ENCODE measurements around the gene GNG7.

The GNG7 gene

DNA sequence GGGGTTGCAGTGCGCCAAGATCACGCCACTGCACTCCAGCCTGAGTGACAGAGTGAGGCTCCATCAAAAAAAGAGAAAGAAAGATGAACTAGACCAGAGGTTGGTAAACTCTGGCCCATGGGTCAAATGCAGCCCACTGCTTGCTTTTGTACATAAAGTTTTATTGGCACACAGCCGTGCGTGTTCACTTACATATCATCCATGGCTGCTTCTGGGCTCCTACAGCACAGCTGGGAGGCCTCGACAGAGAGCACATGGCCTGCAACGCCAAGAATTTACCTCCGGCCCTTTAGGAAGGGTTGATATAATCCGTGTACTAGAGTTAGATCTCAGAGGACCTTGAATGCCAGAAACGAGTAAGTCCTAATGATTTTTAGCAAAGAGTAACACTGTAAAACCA is 46.0 kb downstream of the GNG7 start:
- no peaks in the 10 kb centered on the region for H3K79me2 ChIP-seq (ENCODE audit: low read length)
- no peak overlapping the region for H3K4me2 ChIP-seq (ENCODE audit: low read depth, low read length)
- H3K4me1 ChIP-seq (ENCODE audit: low read length), result no peaks in the 10 kb centered on the region
- DNase-seq, result no peak
- no peak overlapping the region for H2AFZ ChIP-seq (ENCODE audit: low read length)
- no peaks in the 10 kb centered on the region for H3K9me3 ChIP-seq (replicated peaks; ENCODE audit: insufficient read depth, low read length)
- H3K27ac ChIP-seq (ENCODE audit: low read length), result no peak overlapping the region
- H3K27me3 ChIP-seq (replicated peaks; ENCODE audit: insufficient read depth, low read length), result no peaks in the 10 kb centered on the region
- H3K9ac ChIP-seq (ENCODE audit: low read length), result no peak overlapping the region
- H3K4me3 ChIP-seq (ENCODE audit: low read length), result no peak overlapping the region
- no peaks in the 10 kb centered on the region for H3K36me3 ChIP-seq (replicated peaks; ENCODE audit: insufficient read depth, low read length)
- no peaks in the 10 kb centered on the region for H3K9me2 ChIP-seq (replicated peaks; ENCODE audit: insufficient read depth, low read length)
- TF ChIP-seq EZH2phosphoT487 (IDR thresholded peaks at IDR 0.05; ENCODE audit: low read length) (no peak), EZH2 (optimal IDR thresholded peaks at IDR 0.05; ENCODE audit: low read depth, low read length) (no peak)
- TF ChIP-seq, protein P1, sequence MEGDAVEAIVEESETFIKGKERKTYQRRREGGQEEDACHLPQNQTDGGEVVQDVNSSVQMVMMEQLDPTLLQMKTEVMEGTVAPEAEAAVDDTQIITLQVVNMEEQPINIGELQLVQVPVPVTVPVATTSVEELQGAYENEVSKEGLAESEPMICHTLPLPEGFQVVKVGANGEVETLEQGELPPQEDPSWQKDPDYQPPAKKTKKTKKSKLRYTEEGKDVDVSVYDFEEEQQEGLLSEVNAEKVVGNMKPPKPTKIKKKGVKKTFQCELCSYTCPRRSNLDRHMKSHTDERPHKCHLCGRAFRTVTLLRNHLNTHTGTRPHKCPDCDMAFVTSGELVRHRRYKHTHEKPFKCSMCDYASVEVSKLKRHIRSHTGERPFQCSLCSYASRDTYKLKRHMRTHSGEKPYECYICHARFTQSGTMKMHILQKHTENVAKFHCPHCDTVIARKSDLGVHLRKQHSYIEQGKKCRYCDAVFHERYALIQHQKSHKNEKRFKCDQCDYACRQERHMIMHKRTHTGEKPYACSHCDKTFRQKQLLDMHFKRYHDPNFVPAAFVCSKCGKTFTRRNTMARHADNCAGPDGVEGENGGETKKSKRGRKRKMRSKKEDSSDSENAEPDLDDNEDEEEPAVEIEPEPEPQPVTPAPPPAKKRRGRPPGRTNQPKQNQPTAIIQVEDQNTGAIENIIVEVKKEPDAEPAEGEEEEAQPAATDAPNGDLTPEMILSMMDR (IDR thresholded peaks at IDR 0.05; ENCODE audit: low read length), result no peak
- no peaks in the 10 kb centered on the region for H3F3A ChIP-seq (ENCODE audit: insufficient read depth, low read length)
- no peaks in the 10 kb centered on the region for H4K20me1 ChIP-seq (ENCODE audit: insufficient read depth, low read length)

DNA sequence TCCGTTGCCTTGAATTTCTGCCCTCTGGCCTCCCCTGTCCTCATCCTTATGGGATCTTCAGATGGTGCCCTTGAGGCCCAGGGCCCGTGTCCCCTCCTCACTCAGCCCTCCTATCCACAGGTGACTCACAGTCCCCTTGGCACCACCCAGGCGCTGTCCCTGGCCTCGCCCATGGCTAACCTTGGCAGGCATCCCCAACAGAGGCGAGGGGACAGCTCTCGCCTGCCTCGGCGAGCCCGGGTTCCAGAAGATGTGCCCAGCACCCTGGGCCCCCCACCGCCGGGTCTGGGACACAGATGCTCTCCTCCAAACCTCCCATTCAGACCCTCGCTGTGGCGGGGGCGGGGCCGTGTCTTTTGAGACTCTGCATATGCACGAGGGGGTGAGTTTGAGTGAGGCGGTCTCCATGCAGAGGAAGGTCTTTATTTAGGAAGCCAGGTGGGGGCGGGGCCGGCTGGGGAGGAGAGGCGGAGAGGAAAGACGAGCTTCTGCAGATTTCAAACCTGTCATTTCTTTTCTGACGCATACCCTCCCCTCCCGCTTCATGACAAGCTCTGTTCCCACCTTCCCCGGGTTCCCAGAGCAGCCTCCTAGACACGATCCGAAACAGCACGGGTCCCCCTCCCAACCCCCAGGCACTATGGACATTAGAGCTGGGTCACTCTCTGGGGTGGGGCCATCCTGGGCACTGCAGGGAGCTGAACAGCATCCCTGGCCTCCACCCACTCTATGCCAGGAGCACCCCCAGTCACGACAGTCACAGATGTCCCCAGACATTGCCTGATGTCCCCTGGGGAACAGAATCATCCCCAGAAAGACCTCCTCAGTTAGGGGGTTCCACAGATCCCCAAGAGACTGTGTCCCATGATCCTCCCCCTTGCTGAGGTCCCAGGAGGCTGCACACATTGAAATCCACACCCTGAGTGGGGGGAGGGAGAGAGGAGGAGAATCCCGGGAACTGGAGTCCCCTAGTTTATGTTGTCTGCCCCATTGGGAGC is 48.5 kb downstream of the GNG7 start:
- no peak overlapping the region for H2AFZ ChIP-seq (ENCODE audit: low read length)
- H3K27ac ChIP-seq (ENCODE audit: low read length), result no peak overlapping the region
- H3F3A ChIP-seq (ENCODE audit: insufficient read depth, low read length), result no peaks in the 10 kb centered on the region
- no peaks in the 10 kb centered on the region for H3K4me1 ChIP-seq (ENCODE audit: low read length)
- no peak overlapping the region for H3K4me2 ChIP-seq (ENCODE audit: low read depth, low read length)
- no peaks in the 10 kb centered on the region for H4K20me1 ChIP-seq (ENCODE audit: insufficient read depth, low read length)
- no peak overlapping the region for H3K4me3 ChIP-seq (ENCODE audit: low read length)
- no peaks in the 10 kb centered on the region for H3K79me2 ChIP-seq (ENCODE audit: low read length)
- H3K9me3 ChIP-seq (replicated peaks; ENCODE audit: insufficient read depth, low read length), result no peaks in the 10 kb centered on the region
- no peaks in the 10 kb centered on the region for H3K27me3 ChIP-seq (replicated peaks; ENCODE audit: insufficient read depth, low read length)
- no peak overlapping the region for H3K9ac ChIP-seq (ENCODE audit: low read length)
- H3K36me3 ChIP-seq (replicated peaks; ENCODE audit: insufficient read depth, low read length), result no peaks in the 10 kb centered on the region
- TF ChIP-seq EZH2 (optimal IDR thresholded peaks at IDR 0.05; ENCODE audit: low read depth, low read length), result no peak
- TF ChIP-seq, protein P1 (IDR thresholded peaks at IDR 0.05; ENCODE audit: low read length), result no peak
- TF ChIP-seq EZH2phosphoT487 (IDR thresholded peaks at IDR 0.05; ENCODE audit: low read length), result no peak
- H3K9me2 ChIP-seq (replicated peaks; ENCODE audit: insufficient read depth, low read length), result no peaks in the 10 kb centered on the region
- no peak for DNase-seq

DNA sequence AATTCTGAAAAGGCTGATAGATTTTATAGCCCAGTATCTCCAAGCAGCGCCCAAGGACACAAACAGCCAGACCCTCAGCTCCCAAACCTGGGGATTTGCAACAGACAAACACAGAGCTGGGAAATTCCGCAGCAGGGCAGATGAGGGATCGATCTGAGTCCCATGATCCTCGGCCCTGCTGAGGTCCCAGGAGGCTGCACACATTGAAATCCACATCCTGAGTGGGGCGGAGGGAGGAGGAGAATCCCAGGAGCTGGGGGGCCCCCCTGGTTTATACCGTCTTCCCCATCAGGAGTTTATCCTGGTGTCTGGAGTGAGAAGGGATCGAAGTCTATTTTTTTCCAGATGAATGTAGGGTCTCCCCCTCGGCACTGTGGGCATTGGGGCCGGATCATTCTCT is 49.3 kb downstream of the GNG7 start:
- H3K4me3 ChIP-seq (ENCODE audit: low read length), result no peak overlapping the region
- H3K79me2 ChIP-seq (ENCODE audit: low read length), result no peaks in the 10 kb centered on the region
- H2AFZ ChIP-seq (ENCODE audit: low read length), result no peak overlapping the region
- H3K27ac ChIP-seq (ENCODE audit: low read length), result no peak overlapping the region
- no peaks in the 10 kb centered on the region for H3F3A ChIP-seq (ENCODE audit: insufficient read depth, low read length)
- H3K9me3 ChIP-seq (replicated peaks; ENCODE audit: insufficient read depth, low read length), result no peaks in the 10 kb centered on the region
- no peaks in the 10 kb centered on the region for H4K20me1 ChIP-seq (ENCODE audit: insufficient read depth, low read length)
- H3K36me3 ChIP-seq (replicated peaks; ENCODE audit: insufficient read depth, low read length), result no peaks in the 10 kb centered on the region
- H3K9me2 ChIP-seq (replicated peaks; ENCODE audit: insufficient read depth, low read length), result no peaks in the 10 kb centered on the region
- no peak for DNase-seq
- no peaks in the 10 kb centered on the region for H3K4me1 ChIP-seq (ENCODE audit: low read length)
- TF ChIP-seq, protein P1 (IDR thresholded peaks at IDR 0.05; ENCODE audit: low read length), result no peak
- TF ChIP-seq EZH2 (optimal IDR thresholded peaks at IDR 0.05; ENCODE audit: low read depth, low read length), result no peak
- TF ChIP-seq EZH2phosphoT487 (IDR thresholded peaks at IDR 0.05; ENCODE audit: low read length), result no peak
- H3K9ac ChIP-seq (ENCODE audit: low read length), result no peak overlapping the region
- no peaks in the 10 kb centered on the region for H3K27me3 ChIP-seq (replicated peaks; ENCODE audit: insufficient read depth, low read length)
- no peak overlapping the region for H3K4me2 ChIP-seq (ENCODE audit: low read depth, low read length)

All from MM.1S (cell line).